K562 (cell line): ENCODE data around the gene VARS1. TPM values are rescaled to one million over a fixed set of nuclear protein-coding genes. Genes with fewer than 3 reads are reported as not detected.

Experiments used
- GATAD2B ChIP-seq: fragments of 450-650 bp; IDR thresholded peaks from 2 replicates; pipeline ENCODE4 v1.6.1; 2017; ENCODE audit warnings: mild to moderate bottlenecking, borderline replicate concordance
- HNRNPL ChIP-seq: fragments of 200-400 bp; formaldehyde crosslinking; IDR thresholded peaks from 2 replicates; pipeline ENCODE4 v1.6.1; 2017; ENCODE audit warnings: low read depth, mild to moderate bottlenecking, low read length
- ILK ChIP-seq: fragments of 450-650 bp; IDR thresholded peaks from 2 replicates; pipeline ENCODE4 v1.6.1; 2016; ENCODE audit warnings: missing genetic modification characterization, low read depth, mild to moderate bottlenecking, missing compliant biosample characterization, moderate library complexity, borderline replicate concordance
- MTA2 ChIP-seq: fragments of 450-650 bp; IDR thresholded peaks from 2 replicates; pipeline ENCODE4 v1.6.1; 2016; ENCODE audit warnings: low read depth
- MYC ChIP-seq, 2 experiments: fragments of 250-450 bp in 1 of 2; sonication (Bioruptor Pico) in 1 of 2; IDR thresholded peaks; 2 replicates each; pipeline versions ENCODE4 v1.5.1 to v1.6.1; 2012 to 2021; ENCODE audit warnings: low read depth in 2 of 2, borderline replicate concordance in 1 of 2, improper control_type of control experiment in 1 of 2, low read length in 1 of 2, mild to moderate bottlenecking in 1 of 2, moderate library complexity in 1 of 2
- NCOA6 ChIP-seq: fragments of 450-650 bp; IDR thresholded peaks from 2 replicates; pipeline ENCODE4 v1.6.1; 2017; ENCODE audit warnings: mild to moderate bottlenecking
- PCBP2 ChIP-seq: fragments of 200-400 bp; formaldehyde crosslinking; IDR thresholded peaks from 2 replicates; pipeline ENCODE4 v1.6.1; 2018; ENCODE audit warnings: low read length, low read depth, mild to moderate bottlenecking, moderate library complexity; ENCODE audit not compliant: poor library complexity, severe bottlenecking
- SNRNP70 ChIP-seq: fragments of 200-400 bp; formaldehyde crosslinking; optimal IDR thresholded peaks from 2 replicates; pipeline ENCODE3; 2017; ENCODE audit warnings: low read depth, low read length
- TBP ChIP-seq: optimal IDR thresholded peaks from 2 replicates; pipeline ENCODE3; 2011; ENCODE audit warnings: low read depth, low read length, improper control_type of control experiment
- U2AF1 ChIP-seq: fragments of 200-400 bp; formaldehyde crosslinking; optimal IDR thresholded peaks from 2 replicates; pipeline ENCODE3; 2017; ENCODE audit warnings: mild to moderate bottlenecking, low read depth, low read length, moderate library complexity
- XRCC4 ChIP-seq: IDR thresholded peaks from one replicate; pipeline ENCODE4 v1.6.1; 2011; ENCODE audit not compliant: insufficient read depth, insufficient read length; ENCODE audit errors: extremely low read depth
- ZFP30 ChIP-seq: fragments of 250-450 bp; sonication (Bioruptor Pico); IDR thresholded peaks from 2 replicates; pipeline ENCODE4 v1.8.0; 2022; ENCODE audit warnings: moderate library complexity, mild to moderate bottlenecking, inconsistent platforms, borderline replicate concordance
- ZKSCAN8 ChIP-seq: fragments of 200-800 bp; sonication (Bioruptor generic); IDR thresholded peaks from 2 replicates; pipeline ENCODE4 v1.6.1; 2016; ENCODE audit warnings: missing genetic modification characterization, missing compliant biosample characterization
- ZNF121 ChIP-seq: sonication (generic); formaldehyde crosslinking; conservative IDR thresholded peaks from 2 replicates; pipeline ENCODE4 v1.8.0; 2022; ENCODE audit warnings: missing genetic modification reagents
- ZNF212 ChIP-seq: fragments of 450-650 bp; formaldehyde crosslinking; IDR thresholded peaks from 2 replicates; pipeline ENCODE4 v1.4.0; 2020; ENCODE audit warnings: mild to moderate bottlenecking
- ZNF695 ChIP-seq: fragments of 450-650 bp; formaldehyde crosslinking; IDR thresholded peaks from 2 replicates; pipeline ENCODE4 v1.4.0; 2020; ENCODE audit warnings: mild to moderate bottlenecking, moderate library complexity
- polyA plus RNA-seq, 8 experiments: library from polyadenylated mRNA; depleted of rRNA in 4 of 8; stranded (reverse) in 5 of 8; unstranded in 3 of 8; fragments of >200 nt; fragmentation: Nextera tagmentation in 2 of 8; fragmentation: Illumina TruSeq in 1 of 8; extraction: Ambion mirVana in 2 of 8; extraction: Trizol in 1 of 8; gene quantifications; 2 replicates each; pipeline versions ENCODE4 v1.2.1 to v1.2.3, GENCODE V29; 2011 to 2014; ENCODE audit warnings: inconsistent platforms in 1 of 8, missing spikeins in 1 of 8
- total RNA-seq, 7 experiments: library from RNA; depleted of rRNA in 6 of 7; stranded (reverse); fragments of >200 nt in 6 of 7; fragmentation: Illumina TruSeq in 2 of 7; extraction: Trizol in 2 of 7; gene quantifications; 2 replicates each; pipeline versions ENCODE4 v1.2.1 to v1.2.3, GENCODE V29; 2011 to 2021; ENCODE audit warnings: low replicate concordance in 1 of 7
- TF ChIP-seq, protein P1 (sequence below): fragments of 250-450 bp; sonication (Bioruptor Pico); IDR thresholded peaks from 2 replicates; pipeline ENCODE4 v1.4.0; 2020
- TF ChIP-seq, protein P2 (sequence below): fragments of 250-450 bp; sonication (Bioruptor Pico); IDR thresholded peaks from 2 replicates; pipeline ENCODE4 v1.5.0; 2022; ENCODE audit warnings: mild to moderate bottlenecking
- TF ChIP-seq, protein P3 (sequence below): fragments of 250-450 bp; sonication (Bioruptor Pico); IDR thresholded peaks from 2 replicates; pipeline ENCODE4 v1.9.0; 2021; ENCODE audit warnings: mild to moderate bottlenecking, inconsistent platforms

VARS1 gene
- total and polyA plus RNA-seq, 9 of the 15 experiments (the other 6 are each of a cell fraction or from before 2014, with no cell fraction given): 2.9 to 488 (median 130) TPM

DNA sequence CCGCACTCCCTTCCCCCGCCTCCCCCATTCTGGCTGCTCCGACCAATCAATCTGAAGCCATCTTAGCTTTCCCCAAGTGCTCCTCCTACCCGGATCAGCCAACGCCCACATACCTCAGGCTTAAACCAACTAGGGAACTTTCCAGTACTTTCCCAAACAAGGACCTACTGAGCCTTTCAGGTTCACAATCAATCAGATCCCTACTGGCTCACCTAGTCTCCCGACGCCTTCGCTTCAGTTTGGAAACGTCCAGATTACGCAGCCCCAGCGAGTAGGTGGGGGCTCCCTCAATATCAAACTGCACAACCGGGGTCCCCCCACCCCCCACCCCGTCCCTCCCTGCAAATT, 19.1 kb upstream of the VARS1 start (continued):
- TF ChIP-seq, protein P1, sequence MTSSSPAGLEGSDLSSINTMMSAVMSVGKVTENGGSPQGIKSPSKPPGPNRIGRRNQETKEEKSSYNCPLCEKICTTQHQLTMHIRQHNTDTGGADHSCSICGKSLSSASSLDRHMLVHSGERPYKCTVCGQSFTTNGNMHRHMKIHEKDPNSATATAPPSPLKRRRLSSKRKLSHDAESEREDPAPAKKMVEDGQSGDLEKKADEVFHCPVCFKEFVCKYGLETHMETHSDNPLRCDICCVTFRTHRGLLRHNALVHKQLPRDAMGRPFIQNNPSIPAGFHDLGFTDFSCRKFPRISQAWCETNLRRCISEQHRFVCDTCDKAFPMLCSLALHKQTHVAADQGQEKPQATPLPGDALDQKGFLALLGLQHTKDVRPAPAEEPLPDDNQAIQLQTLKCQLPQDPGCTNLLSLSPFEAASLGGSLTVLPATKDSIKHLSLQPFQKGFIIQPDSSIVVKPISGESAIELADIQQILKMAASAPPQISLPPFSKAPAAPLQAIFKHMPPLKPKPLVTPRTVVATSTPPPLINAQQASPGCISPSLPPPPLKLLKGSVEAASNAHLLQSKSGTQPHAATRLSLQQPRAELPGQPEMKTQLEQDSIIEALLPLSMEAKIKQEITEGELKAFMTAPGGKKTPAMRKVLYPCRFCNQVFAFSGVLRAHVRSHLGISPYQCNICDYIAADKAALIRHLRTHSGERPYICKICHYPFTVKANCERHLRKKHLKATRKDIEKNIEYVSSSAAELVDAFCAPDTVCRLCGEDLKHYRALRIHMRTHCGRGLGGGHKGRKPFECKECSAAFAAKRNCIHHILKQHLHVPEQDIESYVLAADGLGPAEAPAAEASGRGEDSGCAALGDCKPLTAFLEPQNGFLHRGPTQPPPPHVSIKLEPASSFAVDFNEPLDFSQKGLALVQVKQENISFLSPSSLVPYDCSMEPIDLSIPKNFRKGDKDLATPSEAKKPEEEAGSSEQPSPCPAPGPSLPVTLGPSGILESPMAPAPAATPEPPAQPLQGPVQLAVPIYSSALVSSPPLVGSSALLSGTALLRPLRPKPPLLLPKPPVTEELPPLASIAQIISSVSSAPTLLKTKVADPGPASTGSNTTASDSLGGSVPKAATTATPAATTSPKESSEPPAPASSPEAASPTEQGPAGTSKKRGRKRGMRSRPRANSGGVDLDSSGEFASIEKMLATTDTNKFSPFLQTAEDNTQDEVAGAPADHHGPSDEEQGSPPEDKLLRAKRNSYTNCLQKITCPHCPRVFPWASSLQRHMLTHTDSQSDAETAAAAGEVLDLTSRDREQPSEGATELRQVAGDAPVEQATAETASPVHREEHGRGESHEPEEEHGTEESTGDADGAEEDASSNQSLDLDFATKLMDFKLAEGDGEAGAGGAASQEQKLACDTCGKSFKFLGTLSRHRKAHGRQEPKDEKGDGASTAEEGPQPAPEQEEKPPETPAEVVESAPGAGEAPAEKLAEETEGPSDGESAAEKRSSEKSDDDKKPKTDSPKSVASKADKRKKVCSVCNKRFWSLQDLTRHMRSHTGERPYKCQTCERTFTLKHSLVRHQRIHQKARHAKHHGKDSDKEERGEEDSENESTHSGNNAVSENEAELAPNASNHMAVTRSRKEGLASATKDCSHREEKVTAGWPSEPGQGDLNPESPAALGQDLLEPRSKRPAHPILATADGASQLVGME (CRISPR knock-in tag): peak; percentile 79; the same call in 1 of the 2 replicates
- TF ChIP-seq PCBP2 (no peak), NCOA6 (no peak), MTA2 (no peak), ZNF695 (CRISPR knock-in tag) (no peak), ZNF121 (CRISPR knock-in tag) (no peak), SNRNP70 (no peak), XRCC4 (no peak), HNRNPL (no peak), ZKSCAN8 (CRISPR knock-in tag) (no peak), GATAD2B (no peak), TBP (peak; percentile 82), U2AF1 (no peak), ZNF212 (CRISPR knock-in tag) (no peak), ZFP30 (CRISPR knock-in tag) (no peak), ILK (no peak), MYC (IDR thresholded peaks at IDR 0.05; ENCODE audit: low read depth, low read length) (0 out of 2 replicates have a peak, but pooled peaks have one; percentile 46), MYC (CRISPR knock-in tag; IDR thresholded peaks at IDR 0.05; ENCODE audit: borderline replicate concordance, low read depth) (no peak)
- TF ChIP-seq, protein P2, sequence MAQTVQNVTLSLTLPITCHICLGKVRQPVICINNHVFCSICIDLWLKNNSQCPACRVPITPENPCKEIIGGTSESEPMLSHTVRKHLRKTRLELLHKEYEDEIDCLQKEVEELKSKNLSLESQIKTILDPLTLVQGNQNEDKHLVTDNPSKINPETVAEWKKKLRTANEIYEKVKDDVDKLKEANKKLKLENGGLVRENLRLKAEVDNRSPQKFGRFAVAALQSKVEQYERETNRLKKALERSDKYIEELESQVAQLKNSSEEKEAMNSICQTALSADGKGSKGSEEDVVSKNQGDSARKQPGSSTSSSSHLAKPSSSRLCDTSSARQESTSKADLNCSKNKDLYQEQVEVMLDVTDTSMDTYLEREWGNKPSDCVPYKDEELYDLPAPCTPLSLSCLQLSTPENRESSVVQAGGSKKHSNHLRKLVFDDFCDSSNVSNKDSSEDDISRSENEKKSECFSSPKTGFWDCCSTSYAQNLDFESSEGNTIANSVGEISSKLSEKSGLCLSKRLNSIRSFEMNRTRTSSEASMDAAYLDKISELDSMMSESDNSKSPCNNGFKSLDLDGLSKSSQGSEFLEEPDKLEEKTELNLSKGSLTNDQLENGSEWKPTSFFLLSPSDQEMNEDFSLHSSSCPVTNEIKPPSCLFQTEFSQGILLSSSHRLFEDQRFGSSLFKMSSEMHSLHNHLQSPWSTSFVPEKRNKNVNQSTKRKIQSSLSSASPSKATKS (CRISPR knock-in tag): no peak
- TF ChIP-seq, protein P3, sequence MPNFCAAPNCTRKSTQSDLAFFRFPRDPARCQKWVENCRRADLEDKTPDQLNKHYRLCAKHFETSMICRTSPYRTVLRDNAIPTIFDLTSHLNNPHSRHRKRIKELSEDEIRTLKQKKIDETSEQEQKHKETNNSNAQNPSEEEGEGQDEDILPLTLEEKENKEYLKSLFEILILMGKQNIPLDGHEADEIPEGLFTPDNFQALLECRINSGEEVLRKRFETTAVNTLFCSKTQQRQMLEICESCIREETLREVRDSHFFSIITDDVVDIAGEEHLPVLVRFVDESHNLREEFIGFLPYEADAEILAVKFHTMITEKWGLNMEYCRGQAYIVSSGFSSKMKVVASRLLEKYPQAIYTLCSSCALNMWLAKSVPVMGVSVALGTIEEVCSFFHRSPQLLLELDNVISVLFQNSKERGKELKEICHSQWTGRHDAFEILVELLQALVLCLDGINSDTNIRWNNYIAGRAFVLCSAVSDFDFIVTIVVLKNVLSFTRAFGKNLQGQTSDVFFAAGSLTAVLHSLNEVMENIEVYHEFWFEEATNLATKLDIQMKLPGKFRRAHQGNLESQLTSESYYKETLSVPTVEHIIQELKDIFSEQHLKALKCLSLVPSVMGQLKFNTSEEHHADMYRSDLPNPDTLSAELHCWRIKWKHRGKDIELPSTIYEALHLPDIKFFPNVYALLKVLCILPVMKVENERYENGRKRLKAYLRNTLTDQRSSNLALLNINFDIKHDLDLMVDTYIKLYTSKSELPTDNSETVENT: no peak
